ENCODE results near the gene LAMC2.
A peak's percentile ranks its signal among the peaks of the same experiment; 100 is the strongest.
"Not testable (repeated sequence)": the region's sequence is repeated elsewhere in the genome, so short reads cannot be mapped to it uniquely, and the experiment has no call there.

LAMC2 gene

GRCh38 chr1:183237046-183237445 lies 51.0 kb downstream of the LAMC2 start:
- DNase-seq (ENCODE audit: low read depth, low spot score): no peak
- no peak overlapping the region for H3K4me3 ChIP-seq (ENCODE audit: low read depth, low read length)
- in situ Hi-C loops (cut with HindIII; ENCODE audit: low sequenced_read_pairs): no loop called here
- no peak for TF ChIP-seq CTCF (IDR thresholded peaks at IDR 0.05; ENCODE audit: low read depth, low read length)

GRCh38 chr1:183238071-183238470 lies 52.0 kb downstream of the LAMC2 start:
- H3K4me3 ChIP-seq (ENCODE audit: low read depth, low read length): no peak overlapping the region
- DNase-seq (ENCODE audit: low read depth, low spot score): peak; percentile 29
- TF ChIP-seq CTCF (IDR thresholded peaks at IDR 0.05; ENCODE audit: low read depth, low read length): no peak
- in situ Hi-C loops (cut with HindIII; ENCODE audit: low sequenced_read_pairs): no loop called here

GRCh38 chr1:183239220-183239742 lies 53.2 kb downstream of the LAMC2 start:
- in situ Hi-C loops (cut with HindIII; ENCODE audit: low sequenced_read_pairs): no loop called here
- no peak overlapping the region for H3K4me3 ChIP-seq (ENCODE audit: low read depth, low read length)
- no peak for TF ChIP-seq CTCF (IDR thresholded peaks at IDR 0.05; ENCODE audit: low read depth, low read length)
- no peak for DNase-seq (ENCODE audit: low read depth, low spot score)

DNA sequence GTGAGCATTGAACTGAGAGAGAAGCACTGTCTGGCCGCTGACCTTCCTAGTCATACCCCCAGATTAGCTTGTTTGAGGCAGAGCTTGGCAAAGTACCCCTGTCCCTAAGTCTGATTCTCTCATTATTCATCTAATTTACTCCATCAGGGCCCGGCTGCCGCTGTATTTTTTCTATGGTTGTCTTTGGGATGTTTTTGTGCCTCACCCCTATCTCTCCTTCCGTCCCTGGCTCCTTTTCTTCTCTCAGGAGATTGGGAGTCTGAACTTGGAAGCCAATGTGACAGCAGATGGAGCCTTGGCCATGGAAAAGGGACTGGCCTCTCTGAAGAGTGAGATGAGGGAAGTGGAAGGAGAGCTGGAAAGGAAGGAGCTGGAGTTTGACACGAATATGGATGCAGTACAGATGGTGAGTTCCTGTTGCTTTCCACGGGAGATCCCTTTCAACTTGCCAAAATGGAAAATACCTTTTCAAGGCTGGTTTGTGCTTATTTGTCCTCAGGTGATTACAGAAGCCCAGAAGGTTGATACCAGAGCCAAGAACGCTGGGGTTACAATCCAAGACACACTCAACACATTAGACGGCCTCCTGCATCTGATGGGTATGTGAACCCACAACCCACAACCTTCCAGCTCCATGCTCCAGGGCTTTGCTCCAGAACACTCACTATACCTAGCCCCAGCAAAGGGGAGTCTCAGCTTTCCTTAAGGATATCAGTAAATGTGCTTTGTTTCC lies 53.9 kb downstream of the LAMC2 start:
- H3K4me3 ChIP-seq (ENCODE audit: low read depth, low read length): no peak overlapping the region
- no peak for TF ChIP-seq CTCF (IDR thresholded peaks at IDR 0.05; ENCODE audit: low read depth, low read length)
- in situ Hi-C loops (cut with HindIII; ENCODE audit: low sequenced_read_pairs): no loop called here
- DNase-seq (ENCODE audit: low read depth, low spot score): no peak

- H3K4me3 ChIP-seq (ENCODE audit: low read depth, low read length): no peak overlapping the region
- in situ Hi-C loops (cut with HindIII; ENCODE audit: low sequenced_read_pairs): no loop called here
- TF ChIP-seq CTCF (IDR thresholded peaks at IDR 0.05; ENCODE audit: low read depth, low read length): no peak
- no peak for DNase-seq (ENCODE audit: low read depth, low spot score)
Observed at GRCh38 chr1:183240526-183240825, 54.4 kb downstream of the LAMC2 start.

DNA sequence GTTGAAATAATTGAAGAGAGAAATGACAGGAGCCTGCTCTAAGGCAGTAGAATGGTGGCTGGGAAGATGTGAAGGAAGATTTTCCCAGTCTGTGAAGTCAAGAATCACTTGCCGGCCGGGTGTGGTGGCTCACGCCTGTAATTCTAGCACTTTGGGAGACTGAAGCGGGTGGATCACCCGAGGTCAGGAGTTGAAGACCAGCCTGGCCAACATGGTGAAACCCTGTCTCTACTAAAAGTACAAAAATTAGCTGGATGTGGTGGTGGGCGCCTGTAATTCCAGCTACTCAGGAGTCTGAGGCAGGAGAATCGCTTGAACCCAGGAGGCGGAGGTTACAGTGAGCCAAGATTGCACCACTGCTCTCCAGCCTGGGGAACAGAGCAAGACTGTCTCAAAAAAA lies 54.8 kb downstream of the LAMC2 start:
- in situ Hi-C loops (cut with HindIII; ENCODE audit: low sequenced_read_pairs): not testable (repeated sequence)

GRCh38 chr1:183241471-183241870 lies 55.4 kb downstream of the LAMC2 start:
- in situ Hi-C loops (cut with HindIII; ENCODE audit: low sequenced_read_pairs): no loop called here
- TF ChIP-seq CTCF (IDR thresholded peaks at IDR 0.05; ENCODE audit: low read depth, low read length): no peak
- no peak overlapping the region for H3K4me3 ChIP-seq (ENCODE audit: low read depth, low read length)
- DNase-seq (ENCODE audit: low read depth, low spot score): no peak

More for the DNA sequence above, 54.8 kb downstream of the LAMC2 start:
- H3K4me3 ChIP-seq (ENCODE audit: low read depth, low read length); DNase-seq (ENCODE audit: low read depth, low spot score): not testable (repeated sequence)

Measured in astrocyte of the spinal cord (primary cell).